GM19035 (cell line): Measurements from ENCODE around the gene BTBD10.
"Not testable (repeated sequence)": the region's sequence is repeated elsewhere in the genome, so short reads cannot be mapped to it uniquely, and the experiment has no call there.

Experiments used
- ATAC-seq: cut with Tn5 transposase; IDR thresholded peaks from one replicate; pipeline ENCODE4 v1.9.1; 2021; ENCODE audit not compliant: unreplicated experiment

Gene BTBD10

GRCh38 chr11:13440100-13440855, 22.7 kb downstream of the BTBD10 start:
- ATAC-seq, result no peak

- ATAC-seq, result no peak
Observed at GRCh38 chr11:13438291-13438690, 24.7 kb downstream of the BTBD10 start.

- ATAC-seq, result not testable (repeated sequence)
Observed at GRCh38 chr11:13436836-13437235, 26.2 kb downstream of the BTBD10 start.

GRCh38 chr11:13434247-13435205, 28.5 kb downstream of the BTBD10 start:
- no peak for ATAC-seq

GRCh38 chr11:13433437-13433836, 29.6 kb downstream of the BTBD10 start:
- no peak for ATAC-seq

- no peak for ATAC-seq
Observed at GRCh38 chr11:13429836-13430235, 33.2 kb downstream of the BTBD10 start.

- ATAC-seq, result no peak
Observed at GRCh38 chr11:13429288-13429687, 33.7 kb downstream of the BTBD10 start.

- no peak for ATAC-seq
Observed at GRCh38 chr11:13427440-13427839, 35.6 kb downstream of the BTBD10 start.

- ATAC-seq, result no peak
Observed at GRCh38 chr11:13423372-13423771, 39.6 kb downstream of the BTBD10 start.

- no peak for ATAC-seq
Observed at GRCh38 chr11:13421561-13421960, 41.5 kb downstream of the BTBD10 start.

GRCh38 chr11:13415201-13415600, 47.8 kb downstream of the BTBD10 start:
- no peak for ATAC-seq

- ATAC-seq, result no peak
Observed at GRCh38 chr11:13405220-13405619, 57.8 kb downstream of the BTBD10 start.

GRCh38 chr11:13398335-13398734, 64.7 kb downstream of the BTBD10 start:
- ATAC-seq, result not testable (repeated sequence)

GRCh38 chr11:13391217-13391616, 71.8 kb downstream of the BTBD10 start:
- no peak for ATAC-seq

GRCh38 chr11:13388741-13389140, 74.3 kb downstream of the BTBD10 start:
- ATAC-seq, result no peak

- no peak for ATAC-seq
Observed at GRCh38 chr11:13386567-13386966, 76.5 kb downstream of the BTBD10 start.

- no peak for ATAC-seq
Observed at GRCh38 chr11:13384908-13385640, 77.9 kb downstream of the BTBD10 start.

GRCh38 chr11:13382751-13383150, 80.3 kb downstream of the BTBD10 start:
- ATAC-seq, result no peak

GRCh38 chr11:13380731-13381130, 82.3 kb downstream of the BTBD10 start:
- ATAC-seq, result no peak

- no peak for ATAC-seq
Observed at GRCh38 chr11:13378316-13378715, 84.7 kb downstream of the BTBD10 start.

GRCh38 chr11:13376838-13377237, 86.2 kb downstream of the BTBD10 start:
- ATAC-seq, result no peak
